ENCODE data around the gene NR2F1-AS1. TPM values are rescaled to one million over a fixed set of nuclear protein-coding genes. Genes with fewer than 3 reads are reported as not detected.

NR2F1-AS1 gene
- total and polyA plus RNA-seq, 2 donors (not counting 3 experiments of a cell fraction or from before 2014, with no cell fraction given), result 4.2 to 13.8 TPM

GRCh38 chr5:93583768-93584595 lies 3.0 kb upstream of the NR2F1-AS1 start:
- peak; percentile 33 for FAIRE-seq
- H3K9ac ChIP-seq (replicated peaks; ENCODE audit: extremely low read depth, insufficient read depth, low read length), result peak overlapping the region; percentile 95
- H3K9me1 ChIP-seq (replicated peaks; ENCODE audit: control insufficient read depth, extremely low read depth, insufficient read depth, low read length), result no peaks in the 10 kb centered on the region
- H3K27me3 ChIP-seq (ENCODE audit: control insufficient read depth in 2 of 2, insufficient read depth in 2 of 2, low read length in 2 of 2), result no peaks in the 10 kb centered on the region
- H3K4me3 ChIP-seq (replicated peaks in 1 of 3; ENCODE audit: insufficient read depth in 1 of 3, low read depth in 1 of 3, low read length in 3 of 3), result peak overlapping the region; percentile 76 to 93 (median 85)
- peaks cover 4% of the 10 kb centered on the region in 2 experiments for H3K36me3 ChIP-seq (ENCODE audit: control insufficient read depth in 2 of 2, extremely low read depth in 1 of 2, insufficient read depth in 2 of 2, low read length in 2 of 2)
- DNase-seq (ENCODE audit: low read depth, low spot score), result peak; percentile 56
- intact Hi-C loops (cut with micrococcal nuclease) (loop anchor here (1.0 to 10.0 kb wide), 10 partner anchors 25 to 1277 kb away; no protein-coding TSS in a partner anchor), dilution Hi-C loops (cut with MboI; ENCODE audit: extremely low pct_ligation_motif_present, low sequenced_read_pairs) (no loop called here)
- H3K79me2 ChIP-seq (ENCODE audit: control insufficient read depth, insufficient read depth, low read length), result peaks cover 73% of the 10 kb centered on the region
- BruUV-seq (replicated peaks), result no TSS peak
- peak overlapping the region; percentile 86 for H3K27ac ChIP-seq (ENCODE audit: insufficient read depth, low read depth, low read length)
- H3K9me3 ChIP-seq (replicated peaks; ENCODE audit: control insufficient read depth, insufficient read depth, low read length), result no peaks in the 10 kb centered on the region
- no peaks in the 10 kb centered on the region for H4K20me1 ChIP-seq (replicated peaks; ENCODE audit: control insufficient read depth, extremely low read depth, insufficient read depth, low read length)
- peaks cover 21% of the 10 kb centered on the region for H3K4me1 ChIP-seq (ENCODE audit: control insufficient read depth, extremely low read depth, insufficient read depth, low read length)
- peak overlapping the region; percentile 23 for H2AFZ ChIP-seq (ENCODE audit: low read depth, low read length)
- ChIA-PET CTCF (interaction anchor here (0.6 to 5.8 kb wide), 10 partner anchors 7 to 1109 kb away, joined by 3 to 79 read pairs (median 4); no protein-coding TSS in a partner anchor), POLR2A (interaction anchor here (0.6 to 1.6 kb wide), 4 partner anchors 205 to 419 kb away, joined by 3 to 11 read pairs (median 6); no protein-coding TSS in a partner anchor)
- H3K4me2 ChIP-seq (ENCODE audit: insufficient read depth, low read length), result peak overlapping the region; percentile 96
- no peak for TF ChIP-seq GATA2 (IDR thresholded peaks at IDR 0.05; ENCODE audit: insufficient read depth, insufficient read length, low read depth, low read length)
- TF ChIP-seq MYC (IDR thresholded peaks at IDR 0.05; ENCODE audit: low read depth, low read length), result no peak
- no peak for TF ChIP-seq CTCF (IDR thresholded peaks at IDR 0.05; ENCODE audit: extremely low read depth in 1 of 2, insufficient read depth in 1 of 2, low read depth in 1 of 2, low read length in 2 of 2)
- TF ChIP-seq EZH2 (IDR thresholded peaks at IDR 0.05; ENCODE audit: borderline replicate concordance, low read depth, low read length, severe bottlenecking), result no peak
- no peak for TF ChIP-seq FOS (IDR thresholded peaks at IDR 0.05; ENCODE audit: borderline replicate concordance, insufficient read depth, low read length)
- no peak for TF ChIP-seq MAX (IDR thresholded peaks at IDR 0.05; ENCODE audit: insufficient read depth, insufficient read length)
- no peak for TF ChIP-seq POLR2AphosphoS5 (IDR thresholded peaks at IDR 0.05; ENCODE audit: insufficient read depth, low read depth, low read length)
- no peak for TF ChIP-seq POLR2A (IDR thresholded peaks at IDR 0.05; ENCODE audit: low read depth, low read length)
- no peak for TF ChIP-seq JUN (IDR thresholded peaks at IDR 0.05; ENCODE audit: borderline replicate concordance, insufficient read depth, insufficient read length, low read depth)
